AG08396 (cell line): ENCODE results near the gene CUX1.
"Not testable (repeated sequence)": the region's sequence is repeated elsewhere in the genome, so short reads cannot be mapped to it uniquely, and the experiment has no call there.

Experiments
- DNase-seq: peaks from one replicate; pipeline ENCODE4 v3.0.0; 2012; ENCODE audit warnings: low spot score, mixed read lengths

Gene CUX1

DNA sequence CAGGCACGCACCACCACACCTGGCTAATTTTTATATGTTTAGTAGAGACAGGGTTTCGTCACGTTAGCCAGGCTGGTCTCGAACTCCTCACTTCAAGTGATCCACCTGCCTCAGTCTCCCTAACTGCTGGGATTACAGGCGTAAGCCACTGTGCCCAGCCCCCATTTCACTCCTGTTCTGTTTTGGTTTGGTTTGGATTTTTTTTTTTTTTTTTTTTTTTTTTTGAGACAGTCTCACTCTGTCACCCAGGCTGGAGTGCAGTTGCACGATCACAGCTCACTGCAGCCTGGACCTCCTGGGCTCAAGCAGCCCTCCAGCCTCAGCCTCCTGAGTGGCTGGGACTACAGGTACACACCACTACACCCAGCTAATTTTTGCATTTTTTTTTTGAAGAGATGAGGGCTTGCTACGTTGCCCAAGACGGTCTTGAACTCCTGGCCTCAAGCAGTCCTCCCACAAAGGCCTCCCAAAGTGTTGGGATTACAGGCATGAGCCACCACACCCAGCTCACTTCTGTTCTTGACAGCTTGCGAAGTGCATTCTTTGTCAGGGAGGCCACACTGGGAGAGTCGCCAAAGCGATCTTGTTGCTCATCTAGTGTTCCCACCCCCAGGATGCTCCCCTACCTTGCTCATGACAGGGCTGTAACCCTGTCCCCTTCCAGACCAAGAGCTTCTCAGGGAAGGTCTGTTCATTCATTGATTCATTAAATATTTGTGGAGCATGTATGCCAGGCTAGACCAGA lies 229.1 kb downstream of the CUX1 start:
- DNase-seq: no peak

DNA sequence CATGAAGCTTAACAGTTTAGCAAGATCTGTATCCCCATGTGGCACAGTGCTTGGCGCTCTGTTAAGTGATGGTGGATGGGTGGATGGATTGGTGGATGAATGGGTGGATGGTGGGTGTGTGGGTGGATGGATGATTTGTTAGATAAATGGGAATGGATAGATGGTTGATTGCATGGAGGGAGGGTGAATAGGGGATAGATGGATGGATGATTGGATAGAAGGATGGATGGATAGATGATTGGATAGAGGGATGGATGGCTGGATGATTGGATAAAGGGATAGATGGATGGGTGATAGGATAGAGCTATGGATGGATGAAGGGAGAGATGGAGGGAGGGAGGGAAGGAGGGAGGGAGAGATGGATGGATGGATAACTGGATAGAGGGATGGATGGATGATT lies 229.7 kb downstream of the CUX1 start:
- no peak for DNase-seq

DNA sequence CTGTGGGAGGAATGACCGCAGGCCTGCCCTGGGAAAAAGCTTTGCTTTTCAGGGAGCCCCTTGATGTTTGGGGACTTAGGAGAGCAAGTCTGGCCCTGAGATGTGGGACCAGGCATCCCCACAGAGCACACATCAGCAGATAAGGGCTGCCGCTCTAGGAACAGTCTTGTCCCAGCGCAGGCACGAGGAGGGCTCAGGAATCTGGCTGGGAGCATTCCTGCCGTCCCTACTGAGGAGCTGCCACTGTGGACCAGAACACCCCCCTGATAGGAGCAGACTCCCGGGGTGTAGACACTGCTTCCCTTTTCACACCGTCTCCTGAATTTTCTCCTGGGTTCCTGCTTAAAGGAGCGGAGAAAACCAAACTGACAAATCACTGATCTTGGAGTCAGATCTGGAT lies 232.3 kb downstream of the CUX1 start:
- DNase-seq: no peak

DNA sequence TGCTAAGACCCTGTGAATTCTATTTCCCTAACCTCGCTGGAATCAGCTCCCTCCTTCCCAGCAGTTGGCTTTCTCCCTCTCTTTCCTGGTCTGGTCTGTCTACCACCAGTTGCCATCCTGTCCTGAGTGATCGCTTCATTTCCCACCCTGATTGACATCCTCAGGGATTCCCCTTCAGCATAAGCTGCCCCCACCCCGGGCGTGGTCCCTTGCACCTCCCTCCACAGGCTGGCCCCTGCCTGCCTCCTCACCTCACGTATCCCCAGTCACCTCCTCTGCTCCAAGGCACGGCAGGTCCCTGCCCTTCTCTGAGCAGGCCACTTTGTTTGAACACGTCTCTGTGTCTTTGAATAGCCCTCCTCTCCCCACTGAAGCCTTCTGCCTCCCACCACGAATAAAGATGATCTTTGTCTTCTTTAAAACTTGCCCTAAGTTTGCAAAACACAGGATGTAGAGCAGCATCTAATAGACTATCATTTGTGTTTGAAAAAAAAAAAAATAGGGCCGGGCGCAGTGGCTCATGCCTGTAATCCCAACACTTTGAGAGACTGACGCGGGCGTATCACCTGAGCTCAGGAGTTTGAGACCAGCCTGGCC lies 233.5 kb downstream of the CUX1 start:
- no peak for DNase-seq

DNA sequence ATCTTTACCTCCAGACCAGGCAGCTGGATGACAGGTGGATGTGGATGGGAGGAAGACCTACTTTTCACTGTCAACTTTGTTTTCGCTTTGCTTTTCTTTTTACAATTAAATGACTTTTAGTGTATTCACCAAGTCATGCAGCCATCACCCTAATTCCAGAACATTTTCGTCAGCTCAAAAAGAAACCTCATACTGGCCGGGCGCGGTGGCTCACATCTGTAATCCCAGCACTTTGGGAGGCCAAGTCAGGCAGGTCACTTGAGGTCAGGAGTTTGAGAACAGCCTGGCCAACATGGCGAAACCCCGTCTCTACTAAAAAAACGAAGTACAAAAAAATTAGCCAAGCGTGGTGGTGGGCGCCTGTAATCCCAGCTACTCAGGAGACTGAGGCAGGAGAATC lies 234.3 kb downstream of the CUX1 start:
- DNase-seq: not testable (repeated sequence)

DNA sequence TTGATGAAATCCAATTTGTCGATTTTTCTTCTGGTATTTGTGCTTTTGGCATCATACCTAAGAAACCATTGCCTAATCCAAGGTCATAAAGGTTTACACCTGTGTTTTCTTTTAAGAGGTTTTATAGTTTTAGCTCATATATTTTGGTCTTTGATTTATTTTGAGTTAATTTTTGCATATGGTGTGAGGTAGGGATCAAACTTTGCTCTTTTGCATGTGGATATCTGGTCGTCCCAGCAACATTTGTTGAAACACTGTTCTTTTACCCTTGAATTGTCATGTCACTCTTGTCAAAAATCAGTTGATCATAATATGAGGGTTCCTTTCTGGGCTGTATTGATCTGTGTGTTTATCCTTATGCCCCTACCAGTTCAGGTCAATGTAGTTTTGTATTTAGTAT lies 236.7 kb downstream of the CUX1 start:
- DNase-seq: no peak

DNA sequence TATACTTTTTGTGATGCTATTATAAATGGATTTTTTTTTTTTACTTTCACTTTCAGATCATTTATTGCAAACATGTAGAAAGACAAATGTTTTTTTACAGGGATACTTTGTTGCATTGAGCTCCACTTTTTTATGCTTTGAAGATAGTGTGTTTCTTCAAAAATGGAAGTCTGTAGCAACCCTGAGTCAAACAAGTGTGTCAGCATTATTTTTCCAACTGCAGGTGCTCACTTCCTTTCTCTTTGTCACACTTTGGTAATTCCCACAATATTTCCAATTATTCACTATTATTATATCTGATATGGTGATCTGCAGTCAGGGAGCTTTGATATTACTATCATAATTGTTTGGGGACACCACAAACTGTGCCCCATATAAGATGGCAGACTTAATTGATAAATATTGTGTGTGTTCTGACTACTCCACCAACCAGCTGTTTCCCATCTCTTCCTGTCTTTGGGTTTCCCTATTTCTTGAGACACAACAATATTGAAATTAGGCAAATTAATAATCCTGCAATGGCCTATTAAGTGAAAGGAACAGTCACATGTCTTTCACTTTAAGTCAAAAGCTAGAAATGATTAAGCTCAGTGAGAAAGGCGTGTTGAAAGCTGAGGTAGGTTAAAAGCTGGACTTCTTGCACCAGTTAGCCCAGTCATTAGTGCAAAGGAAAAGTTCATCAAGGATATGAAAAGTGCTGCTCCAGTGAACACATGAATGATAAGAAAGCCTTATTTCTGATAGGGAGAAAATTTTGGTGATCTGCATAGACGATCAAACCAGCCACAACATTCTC lies 238.0 kb downstream of the CUX1 start:
- no peak for DNase-seq

DNA sequence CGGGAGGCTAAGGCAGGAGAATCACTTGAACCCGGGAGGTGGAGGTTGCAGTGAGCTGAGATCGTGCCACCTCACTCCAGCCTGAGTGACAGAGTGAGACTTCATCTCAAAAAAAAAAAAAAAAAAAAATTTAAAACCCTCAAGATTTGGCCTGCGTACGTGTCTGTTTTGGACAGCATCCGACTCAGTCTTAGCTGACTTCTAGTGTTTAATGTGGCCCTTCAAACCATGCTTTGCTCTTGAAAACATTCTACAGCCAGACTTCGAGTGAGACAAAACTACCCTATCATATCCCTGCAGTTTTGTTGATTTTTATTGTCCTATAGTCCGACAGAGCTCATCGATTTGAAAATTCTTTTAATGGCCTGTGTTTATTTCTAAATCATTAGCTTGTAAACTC lies 242.1 kb downstream of the CUX1 start:
- DNase-seq: no peak

DNA sequence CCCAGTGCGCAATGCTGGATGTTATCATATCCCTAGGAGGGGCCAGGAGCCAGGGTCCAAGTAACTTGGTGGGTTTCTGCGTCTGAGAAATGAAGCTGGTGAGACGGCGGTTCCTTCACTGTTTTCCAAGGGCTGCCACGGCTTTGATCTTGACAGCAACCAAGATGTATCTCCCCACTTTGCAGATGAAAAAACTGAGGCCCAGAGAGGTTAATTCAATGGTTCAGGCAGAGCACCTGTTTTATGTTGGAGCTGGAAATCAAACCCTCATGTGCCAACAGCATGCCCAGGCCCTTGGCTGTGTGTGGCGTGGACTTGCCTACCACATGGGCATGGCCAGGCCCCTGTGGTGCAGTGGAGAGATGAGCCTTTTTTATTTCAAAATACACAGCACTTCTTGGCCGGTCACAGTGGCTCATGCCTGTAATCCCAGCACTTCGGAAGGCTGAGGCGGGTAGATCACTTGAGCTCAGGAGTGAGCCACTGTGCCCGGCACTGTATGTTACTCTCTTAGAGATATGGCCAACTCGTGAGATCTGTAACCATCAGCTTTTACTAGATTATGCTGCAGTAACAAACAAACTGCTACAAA lies 244.0 kb downstream of the CUX1 start:
- DNase-seq: no peak

DNA sequence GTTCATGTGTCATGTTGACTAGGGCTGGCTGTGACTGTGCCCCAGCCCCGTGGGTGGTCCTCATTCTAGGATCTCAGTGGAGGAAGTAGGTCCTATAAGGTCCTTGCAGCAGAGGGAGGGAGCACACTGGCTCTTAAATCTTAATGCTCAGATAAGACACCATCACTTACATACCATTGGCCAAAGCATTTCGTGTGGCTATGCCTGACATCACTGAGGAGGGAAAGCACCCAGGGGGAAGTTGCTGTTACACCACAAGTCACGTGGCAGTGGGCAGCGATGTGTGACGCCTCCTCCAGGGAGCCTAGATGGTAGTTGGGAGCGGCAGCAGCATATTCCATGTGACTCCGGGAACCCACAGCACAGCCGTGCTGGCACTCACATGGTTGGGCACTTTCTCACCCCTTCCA lies 244.6 kb downstream of the CUX1 start:
- DNase-seq: no peak

DNA sequence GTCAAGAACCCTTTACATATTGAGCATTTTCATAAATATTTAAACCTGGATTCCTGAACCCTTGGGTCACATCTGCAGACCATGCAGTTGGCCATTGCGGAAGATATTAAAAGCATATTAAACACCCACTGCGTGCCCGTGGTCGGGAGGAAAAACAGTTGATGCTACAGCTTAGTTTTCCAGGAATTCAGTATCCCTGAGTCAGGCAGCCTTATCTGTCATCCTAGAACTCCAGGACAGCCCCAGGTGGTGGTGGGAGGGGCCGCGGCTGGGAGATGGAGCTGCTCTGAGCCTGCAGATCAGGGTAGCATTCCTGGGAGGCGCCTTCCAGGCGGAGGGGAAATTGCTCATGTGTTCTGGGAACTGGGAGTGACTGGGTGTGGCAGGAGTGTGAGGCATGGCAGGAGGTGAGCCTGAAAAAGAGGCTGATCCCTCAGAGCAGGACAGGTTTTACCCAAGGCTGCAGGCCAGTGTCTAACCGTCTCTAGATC lies 246.3 kb downstream of the CUX1 start:
- no peak for DNase-seq

DNA sequence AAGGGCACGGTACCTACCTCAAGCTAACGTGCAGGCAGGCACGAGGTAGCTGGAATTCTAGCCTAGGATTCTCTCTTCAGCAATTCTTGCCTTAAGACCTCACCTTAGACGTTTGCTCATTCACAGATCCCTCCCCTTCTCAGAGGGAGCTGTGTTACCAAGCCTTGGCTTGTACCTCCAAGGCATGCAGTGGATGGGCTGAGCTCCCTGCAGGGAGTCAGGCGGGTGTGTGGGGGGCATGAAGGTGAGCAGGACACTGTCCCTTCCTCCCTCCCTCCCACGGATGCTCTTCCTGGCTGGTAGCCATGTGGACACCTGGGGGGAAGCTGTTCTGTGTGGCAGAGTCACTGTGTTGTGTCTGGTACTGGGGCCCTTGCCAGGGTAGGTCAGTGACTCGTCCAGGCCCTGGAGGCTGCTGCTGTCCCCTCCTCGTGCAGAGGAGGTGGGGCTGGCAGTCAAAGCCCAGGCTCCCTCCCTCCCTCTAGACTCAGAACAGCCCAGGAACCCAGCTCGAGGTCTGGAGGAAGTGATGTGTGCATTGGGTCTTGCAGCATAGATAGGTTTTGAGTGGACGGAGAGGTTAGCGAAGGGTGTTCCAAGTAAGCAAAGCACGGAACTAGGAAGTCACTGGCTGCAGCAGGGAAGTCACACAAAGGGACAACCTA lies 247.1 kb downstream of the CUX1 start:
- DNase-seq: no peak

DNA sequence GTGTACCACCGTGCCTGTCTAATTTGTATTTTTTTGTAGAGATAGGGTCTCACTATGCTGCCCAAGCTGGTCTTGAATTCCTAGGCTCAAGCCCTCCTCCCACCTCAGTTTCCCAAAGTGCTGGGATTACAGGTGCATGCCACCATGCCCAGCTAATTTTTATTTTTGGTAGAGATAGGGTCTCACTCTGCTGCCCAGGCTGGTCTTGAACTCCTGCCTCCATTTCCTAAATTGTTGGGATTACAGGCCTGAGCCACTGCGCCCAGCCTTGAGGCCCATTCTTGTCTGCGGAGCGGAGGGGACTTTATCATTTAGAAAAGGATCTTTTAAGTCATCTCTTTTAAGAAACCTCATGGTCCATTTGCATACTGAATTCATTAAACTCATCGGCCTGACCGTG lies 247.8 kb downstream of the CUX1 start:
- DNase-seq: no peak

DNA sequence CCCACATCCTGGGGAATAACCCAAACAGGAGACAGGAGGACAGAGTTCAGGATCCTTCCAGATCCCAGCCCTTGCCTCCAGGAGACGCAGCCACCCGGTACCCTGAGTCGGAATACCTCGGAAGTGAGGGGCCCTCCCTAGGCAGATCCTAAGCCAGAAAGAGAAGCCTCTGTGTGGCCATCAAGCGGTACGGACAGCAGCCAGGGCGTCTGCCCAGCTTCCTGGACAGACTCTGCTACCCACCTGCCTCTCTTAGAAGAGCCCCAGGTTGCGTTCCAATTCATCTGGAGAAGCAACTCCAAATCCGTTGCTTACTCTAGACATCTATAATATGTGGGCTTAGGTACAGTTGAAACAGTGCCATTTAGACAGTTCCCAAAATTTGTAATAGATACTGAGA lies 249.1 kb downstream of the CUX1 start:
- no peak for DNase-seq

DNA sequence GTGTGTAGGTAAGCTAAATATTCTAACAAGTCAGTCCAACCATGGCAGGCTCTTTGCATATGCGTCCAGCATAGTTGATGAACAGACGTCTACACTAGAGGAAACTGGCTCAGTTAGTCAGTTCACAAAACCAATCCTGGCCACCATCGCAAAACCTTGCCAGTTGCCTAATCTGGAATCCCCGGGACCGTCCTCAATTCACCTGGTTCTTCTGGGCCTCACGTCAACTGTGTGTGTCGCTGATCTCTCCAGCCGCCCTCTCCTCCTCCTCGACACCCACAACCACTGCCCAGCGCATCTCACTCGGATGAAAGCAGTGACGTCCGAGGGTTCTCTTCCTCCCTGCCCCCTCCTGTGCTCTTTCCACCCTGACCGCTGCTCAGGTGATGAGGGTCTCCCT lies 251.4 kb downstream of the CUX1 start:
- DNase-seq: no peak

DNA sequence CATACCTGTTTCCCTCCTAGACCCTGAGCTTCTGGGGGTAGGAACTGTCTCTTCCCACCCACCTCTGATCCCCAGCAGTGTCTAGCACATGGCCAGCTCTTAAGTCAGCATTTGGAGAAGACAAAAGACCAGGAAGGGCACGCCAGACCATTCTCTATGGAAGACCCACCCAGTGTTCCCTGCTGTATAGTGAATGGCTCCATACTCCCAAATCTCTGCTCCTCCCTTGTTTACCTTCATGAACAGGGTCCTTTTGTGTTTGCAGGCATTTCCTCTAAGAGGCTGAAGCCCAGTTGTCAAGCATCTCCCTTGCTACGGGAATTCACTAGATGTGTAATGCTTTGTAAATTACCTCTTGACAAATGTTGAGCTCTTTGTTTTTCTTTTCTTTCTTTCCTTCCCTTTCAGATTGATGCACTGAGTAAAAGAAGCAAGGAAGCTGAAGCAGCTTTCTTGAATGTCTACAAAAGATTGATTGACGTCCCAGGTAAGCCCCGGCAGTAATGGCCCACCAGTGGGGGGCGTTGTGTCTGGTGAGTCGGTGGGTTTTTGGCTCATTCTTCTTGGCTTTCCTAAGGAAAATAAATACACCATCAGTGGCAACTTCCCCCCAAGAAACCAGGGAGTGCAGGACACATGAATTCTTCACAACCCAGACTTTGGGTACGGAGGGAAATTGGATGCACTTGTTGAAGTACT lies 252.7 kb downstream of the CUX1 start:
- DNase-seq: no peak

DNA sequence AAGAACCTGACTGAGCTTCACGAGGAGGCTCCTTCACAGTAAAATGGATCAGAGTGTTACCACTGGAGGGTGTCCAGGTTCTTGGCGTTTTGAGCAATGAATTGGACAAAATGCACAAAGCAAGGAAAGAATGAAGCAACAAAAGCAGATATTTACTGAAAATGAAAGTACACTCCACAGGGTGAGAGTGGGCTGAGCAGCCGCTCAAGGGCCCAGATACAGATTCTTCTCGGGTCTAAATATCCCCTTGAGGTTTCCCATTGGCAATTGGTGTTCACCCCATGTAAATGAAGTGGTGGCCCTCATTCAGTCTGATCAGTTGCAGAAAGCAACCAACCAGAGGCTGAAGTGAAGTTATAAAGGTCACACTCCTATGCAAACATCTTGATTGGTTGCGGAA lies 254.6 kb downstream of the CUX1 start:
- DNase-seq: no peak

DNA sequence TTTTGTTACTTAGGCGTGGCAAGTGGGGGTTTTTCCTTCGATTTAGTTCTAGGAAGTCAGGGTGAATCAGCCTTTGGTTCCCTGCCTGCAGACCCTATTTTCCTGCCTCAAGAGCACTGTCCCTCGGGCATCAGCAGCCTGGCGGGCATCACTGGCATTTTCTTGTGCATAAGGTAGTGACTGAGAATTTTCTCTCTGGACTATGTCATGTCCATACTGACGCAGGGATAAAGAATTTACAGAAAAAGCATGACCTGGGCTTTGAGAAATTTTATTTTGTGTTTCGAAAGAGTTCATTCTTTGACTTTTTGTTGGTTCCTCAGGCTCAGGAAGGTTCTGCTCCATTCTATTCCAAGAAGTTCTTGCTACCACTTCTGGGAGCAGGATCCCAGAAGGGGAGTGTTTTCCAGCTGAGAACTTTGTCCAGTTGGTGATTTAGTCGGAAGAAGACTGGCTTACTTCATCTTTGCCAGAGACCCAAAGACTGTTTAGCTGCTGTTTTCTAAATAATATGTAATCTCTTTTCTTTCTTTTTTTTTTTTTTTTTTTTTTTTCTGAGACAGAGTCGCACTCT lies 255.3 kb downstream of the CUX1 start:
- DNase-seq: no peak

DNA sequence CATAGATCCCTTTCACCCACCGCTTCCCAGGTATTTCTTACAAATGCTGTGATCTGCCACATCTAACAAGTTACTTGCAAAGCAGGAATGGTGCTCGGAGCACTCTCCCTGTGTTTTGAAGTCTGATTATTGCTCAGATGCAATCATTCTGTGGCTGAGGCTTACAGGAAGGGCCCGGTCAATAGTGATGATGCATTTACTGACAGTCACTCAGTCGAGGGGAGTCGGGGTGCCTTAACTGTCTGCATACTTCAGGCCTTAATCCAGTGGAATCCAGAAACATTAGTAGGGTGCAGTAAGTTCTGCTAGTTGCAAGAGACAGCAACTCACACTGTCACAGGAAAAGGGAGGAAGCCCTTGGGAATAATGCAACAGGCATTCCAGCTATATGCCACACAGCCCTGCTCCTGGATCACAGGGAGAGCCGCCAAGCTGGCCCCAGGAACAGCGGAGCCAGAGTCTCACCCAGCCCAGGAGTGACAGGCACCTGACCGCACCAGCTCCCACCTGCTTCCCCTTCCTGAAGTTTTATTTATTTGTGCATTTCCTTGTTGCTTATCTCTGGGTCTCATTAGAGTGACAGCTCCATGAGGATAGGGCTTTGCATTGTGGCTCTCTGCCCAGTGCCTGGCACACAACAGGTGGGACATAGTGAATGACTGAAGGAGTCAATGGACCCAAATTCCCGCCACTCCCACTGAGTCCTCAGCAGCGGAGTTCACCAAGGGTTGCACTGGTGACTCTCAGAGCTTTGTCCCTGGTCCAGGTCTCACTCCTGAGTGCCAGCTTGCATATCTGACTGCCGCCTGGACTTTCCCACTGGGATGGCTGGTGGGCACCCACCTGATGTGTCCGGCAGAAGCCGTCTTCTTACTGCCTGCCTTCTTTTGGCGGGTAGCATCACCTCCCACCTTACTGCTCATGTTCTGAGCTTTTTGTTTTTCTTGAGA lies 256.8 kb downstream of the CUX1 start:
- DNase-seq: peak; percentile 21

DNA sequence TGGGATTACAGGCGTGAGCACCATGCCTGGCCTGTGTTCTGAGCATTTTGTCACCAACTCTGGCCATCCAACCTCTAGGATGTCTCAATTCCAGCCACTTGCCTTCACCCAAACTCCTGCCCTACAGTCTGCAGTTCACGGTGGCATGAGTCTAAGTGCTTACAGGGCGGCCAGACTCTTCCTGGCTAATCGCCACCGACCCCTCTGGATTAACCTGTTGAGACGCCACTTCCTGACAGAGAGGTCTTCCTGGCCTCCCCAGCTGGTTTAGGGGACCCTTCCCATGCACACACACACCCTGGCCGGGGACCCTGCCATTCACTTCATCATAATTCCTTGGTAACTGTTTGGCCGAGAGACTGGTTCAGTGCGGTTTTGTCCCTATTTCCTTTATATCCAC lies 257.7 kb downstream of the CUX1 start:
- no peak for DNase-seq
